Measurements from ENCODE around the gene EYA2. TPM values are rescaled to one million over a fixed set of nuclear protein-coding genes. Genes with fewer than 3 reads are reported as not detected.

The EYA2 gene
- total RNA-seq, 2 donors from 2014 or later = 3.5 to 3.8 TPM

DNA sequence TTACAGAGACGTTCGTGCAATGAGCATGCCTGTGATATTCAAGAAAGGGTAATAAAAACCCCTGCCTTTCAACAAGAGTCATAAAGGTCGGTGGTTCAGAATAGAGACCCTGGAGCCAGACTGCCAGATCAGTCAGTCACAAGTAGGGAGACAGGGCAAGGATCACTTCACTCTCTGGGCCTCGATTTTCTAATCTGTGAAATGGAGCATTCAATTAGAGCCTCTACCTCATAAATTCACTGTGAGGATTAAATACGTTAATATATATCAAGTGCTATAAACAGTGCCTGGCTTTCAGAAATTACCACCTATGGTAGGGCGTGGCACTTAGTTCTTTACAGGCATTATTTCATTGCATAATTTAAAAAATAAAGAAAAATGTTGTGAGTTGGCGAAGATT, 43.7 kb upstream of the EYA2 start:
- no peaks in the 10 kb centered on the region for H3K27me3 ChIP-seq (replicated peaks; ENCODE audit: insufficient read depth)
- H3K9me3 ChIP-seq = no peaks in the 10 kb centered on the region
- no peaks in the 10 kb centered on the region for H3K4me1 ChIP-seq (ENCODE audit: control insufficient read depth in 1 of 2, low read depth in 2 of 2)
- TF ChIP-seq, protein P1, sequence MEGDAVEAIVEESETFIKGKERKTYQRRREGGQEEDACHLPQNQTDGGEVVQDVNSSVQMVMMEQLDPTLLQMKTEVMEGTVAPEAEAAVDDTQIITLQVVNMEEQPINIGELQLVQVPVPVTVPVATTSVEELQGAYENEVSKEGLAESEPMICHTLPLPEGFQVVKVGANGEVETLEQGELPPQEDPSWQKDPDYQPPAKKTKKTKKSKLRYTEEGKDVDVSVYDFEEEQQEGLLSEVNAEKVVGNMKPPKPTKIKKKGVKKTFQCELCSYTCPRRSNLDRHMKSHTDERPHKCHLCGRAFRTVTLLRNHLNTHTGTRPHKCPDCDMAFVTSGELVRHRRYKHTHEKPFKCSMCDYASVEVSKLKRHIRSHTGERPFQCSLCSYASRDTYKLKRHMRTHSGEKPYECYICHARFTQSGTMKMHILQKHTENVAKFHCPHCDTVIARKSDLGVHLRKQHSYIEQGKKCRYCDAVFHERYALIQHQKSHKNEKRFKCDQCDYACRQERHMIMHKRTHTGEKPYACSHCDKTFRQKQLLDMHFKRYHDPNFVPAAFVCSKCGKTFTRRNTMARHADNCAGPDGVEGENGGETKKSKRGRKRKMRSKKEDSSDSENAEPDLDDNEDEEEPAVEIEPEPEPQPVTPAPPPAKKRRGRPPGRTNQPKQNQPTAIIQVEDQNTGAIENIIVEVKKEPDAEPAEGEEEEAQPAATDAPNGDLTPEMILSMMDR (IDR thresholded peaks at IDR 0.05) = no peak
- DNase-seq (ENCODE audit: low spot score) (no peak), ATAC-seq (ENCODE audit: insufficient number of reproducible peaks, low FRiP score, low read depth) (no peak)
- H3K36me3 ChIP-seq = no peaks in the 10 kb centered on the region
- no peak overlapping the region for H3K4me3 ChIP-seq
- H3K27ac ChIP-seq = no peak overlapping the region

- Histone ChIP-seq H3K9me3 (no peaks in the 10 kb centered on the region), H3K36me3 (no peaks in the 10 kb centered on the region), H3K27me3 (replicated peaks; ENCODE audit: insufficient read depth) (no peaks in the 10 kb centered on the region), H3K4me3 (no peak overlapping the region), H3K4me1 (ENCODE audit: control insufficient read depth in 1 of 2, low read depth in 2 of 2) (no peaks in the 10 kb centered on the region), H3K27ac (no peak overlapping the region)
- DNase-seq (ENCODE audit: low spot score) (no peak), ATAC-seq (ENCODE audit: insufficient number of reproducible peaks, low FRiP score, low read depth) (no peak)
- TF ChIP-seq, protein P1 (IDR thresholded peaks at IDR 0.05) = no peak
Measured at GRCh38 chr20:46851746-46852145, 42.9 kb upstream of the EYA2 start.

DNA sequence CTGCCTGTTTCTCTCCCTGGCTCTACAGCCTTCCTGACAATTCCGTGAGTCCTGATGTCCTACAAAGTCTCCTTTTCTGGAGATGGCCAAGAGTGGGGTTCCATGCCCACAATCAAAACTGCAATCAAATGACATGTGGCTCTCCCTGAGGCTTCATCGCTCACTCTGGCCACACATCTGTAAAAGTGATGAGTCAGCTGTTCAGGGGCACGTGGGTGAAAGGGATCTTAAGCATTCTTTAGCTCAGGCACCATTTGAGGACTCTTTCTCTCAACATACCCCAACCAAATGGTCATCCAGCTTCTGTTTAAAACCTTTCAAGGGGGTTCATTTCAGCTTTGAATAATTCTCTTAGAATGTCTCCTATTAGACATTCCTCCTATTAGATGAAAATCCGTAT, 42.3 kb upstream of the EYA2 start:
- Histone ChIP-seq H3K27ac (no peak overlapping the region), H3K9me3 (no peaks in the 10 kb centered on the region), H3K4me1 (ENCODE audit: control insufficient read depth in 1 of 2, low read depth in 2 of 2) (no peaks in the 10 kb centered on the region), H3K36me3 (no peaks in the 10 kb centered on the region), H3K27me3 (replicated peaks; ENCODE audit: insufficient read depth) (no peaks in the 10 kb centered on the region), H3K4me3 (no peak overlapping the region)
- DNase-seq (ENCODE audit: low spot score) = no peak
- TF ChIP-seq, protein P1 (IDR thresholded peaks at IDR 0.05) = no peak
- no peak for ATAC-seq (ENCODE audit: insufficient number of reproducible peaks, low FRiP score, low read depth)

- H3K9me3 ChIP-seq = no peaks in the 10 kb centered on the region
- no peaks in the 10 kb centered on the region for H3K4me1 ChIP-seq (ENCODE audit: control insufficient read depth in 1 of 2, low read depth in 2 of 2)
- no peaks in the 10 kb centered on the region for H3K27me3 ChIP-seq (replicated peaks; ENCODE audit: insufficient read depth)
- H3K36me3 ChIP-seq = no peaks in the 10 kb centered on the region
- no peak overlapping the region for H3K27ac ChIP-seq
- TF ChIP-seq, protein P1 (IDR thresholded peaks at IDR 0.05) = no peak
- H3K4me3 ChIP-seq = no peak overlapping the region
- ATAC-seq (ENCODE audit: insufficient number of reproducible peaks, low FRiP score, low read depth) = no peak
- no peak for DNase-seq (ENCODE audit: low spot score)
Measured at GRCh38 chr20:46853926-46854325, 40.7 kb upstream of the EYA2 start.

GRCh38 chr20:46857061-46857831, 37.4 kb upstream of the EYA2 start:
- Histone ChIP-seq H3K27me3 (replicated peaks; ENCODE audit: insufficient read depth) (no peaks in the 10 kb centered on the region), H3K4me3 (no peak overlapping the region), H3K36me3 (no peaks in the 10 kb centered on the region), H3K4me1 (ENCODE audit: control insufficient read depth in 1 of 2, low read depth in 2 of 2) (no peaks in the 10 kb centered on the region), H3K9me3 (no peaks in the 10 kb centered on the region), H3K27ac (no peak overlapping the region)
- DNase-seq (ENCODE audit: low spot score) = no peak
- ATAC-seq (ENCODE audit: insufficient number of reproducible peaks, low FRiP score, low read depth) = no peak
- TF ChIP-seq, protein P1 (IDR thresholded peaks at IDR 0.05) = no peak

All from thoracic aorta (tissue), 2 donors.